ENCODE measurements around the gene SCAPER. TPM values are rescaled to one million over a fixed set of nuclear protein-coding genes. Genes with fewer than 3 reads are reported as not detected.
"Not testable (repeated sequence)": the region's sequence is repeated elsewhere in the genome, so short reads cannot be mapped to it uniquely, and the experiment has no call there.

SCAPER gene
- total RNA-seq, 6 donors from 2014 or later = 14.4 to 67.1 (median 27.6) TPM

DNA sequence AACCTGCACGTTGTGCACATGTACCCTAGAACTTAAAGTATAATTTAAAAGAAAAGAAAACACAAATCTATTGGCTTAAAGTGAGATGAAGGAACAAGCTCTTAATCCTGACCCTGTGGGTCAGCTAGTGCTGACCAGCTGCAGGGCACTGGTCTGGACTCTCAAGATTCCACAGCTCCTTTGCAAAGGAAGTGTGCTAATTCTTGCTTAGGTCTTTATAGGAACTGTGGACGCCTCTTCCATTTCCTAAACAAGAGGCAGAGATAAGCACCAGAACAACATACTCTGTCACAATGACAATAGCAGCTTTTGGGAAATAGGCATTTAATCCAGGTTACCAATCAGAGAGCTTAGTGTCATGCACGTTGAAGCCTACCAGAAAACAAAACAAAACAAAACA lies 402.5 kb downstream of the SCAPER start:
- H3K27ac ChIP-seq = no peak overlapping the region
- peaks cover 0 to 6% (median 0%) of the 10 kb centered on the region in 4 donors for H3K36me3 ChIP-seq
- DNase-seq (no peak), ATAC-seq (ENCODE audit: low FRiP score in 2 of 2) (no peak)
- no peaks in the 10 kb centered on the region for H3K27me3 ChIP-seq
- H3K4me3 ChIP-seq = no peak overlapping the region
- TF ChIP-seq EP300 (IDR thresholded peaks at IDR 0.05) (no peak), POLR2AphosphoS5 (IDR thresholded peaks at IDR 0.05) (no peak), POLR2A (IDR thresholded peaks at IDR 0.05) (no peak)
- TF ChIP-seq, protein P1, sequence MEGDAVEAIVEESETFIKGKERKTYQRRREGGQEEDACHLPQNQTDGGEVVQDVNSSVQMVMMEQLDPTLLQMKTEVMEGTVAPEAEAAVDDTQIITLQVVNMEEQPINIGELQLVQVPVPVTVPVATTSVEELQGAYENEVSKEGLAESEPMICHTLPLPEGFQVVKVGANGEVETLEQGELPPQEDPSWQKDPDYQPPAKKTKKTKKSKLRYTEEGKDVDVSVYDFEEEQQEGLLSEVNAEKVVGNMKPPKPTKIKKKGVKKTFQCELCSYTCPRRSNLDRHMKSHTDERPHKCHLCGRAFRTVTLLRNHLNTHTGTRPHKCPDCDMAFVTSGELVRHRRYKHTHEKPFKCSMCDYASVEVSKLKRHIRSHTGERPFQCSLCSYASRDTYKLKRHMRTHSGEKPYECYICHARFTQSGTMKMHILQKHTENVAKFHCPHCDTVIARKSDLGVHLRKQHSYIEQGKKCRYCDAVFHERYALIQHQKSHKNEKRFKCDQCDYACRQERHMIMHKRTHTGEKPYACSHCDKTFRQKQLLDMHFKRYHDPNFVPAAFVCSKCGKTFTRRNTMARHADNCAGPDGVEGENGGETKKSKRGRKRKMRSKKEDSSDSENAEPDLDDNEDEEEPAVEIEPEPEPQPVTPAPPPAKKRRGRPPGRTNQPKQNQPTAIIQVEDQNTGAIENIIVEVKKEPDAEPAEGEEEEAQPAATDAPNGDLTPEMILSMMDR (IDR thresholded peaks at IDR 0.05) = no peak
- H3K9me3 ChIP-seq = no peaks in the 10 kb centered on the region
- H3K4me1 ChIP-seq = peaks cover 0 to 8% (median 2%) of the 10 kb centered on the region in 4 donors
- WGBS, 2 donors = 63 to 70% methylated on average over 3 of the region's 3 CpGs

DNA sequence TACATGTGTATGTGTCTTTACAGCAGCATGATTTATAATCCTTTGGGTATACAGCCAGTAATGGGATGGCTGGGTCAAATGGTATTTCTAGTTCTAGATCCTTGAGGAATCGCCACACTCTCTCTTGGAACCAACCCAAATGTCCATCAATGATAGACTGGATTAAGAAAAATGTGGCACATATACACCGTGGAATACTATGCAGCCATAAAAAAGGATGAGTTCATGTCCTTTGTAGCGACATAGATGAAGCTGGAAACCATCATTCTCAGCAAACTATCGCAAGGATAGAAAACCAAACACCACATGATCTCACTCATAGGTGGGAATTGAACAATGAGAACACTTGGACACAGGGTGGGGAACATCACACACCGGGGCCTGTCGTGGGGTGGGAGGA lies 403.0 kb downstream of the SCAPER start:
- not testable (repeated sequence) for H3K4me3 ChIP-seq; ATAC-seq (ENCODE audit: low FRiP score in 2 of 2); H3K9me3 ChIP-seq; DNase-seq; H3K36me3 ChIP-seq; H3K27ac ChIP-seq; H3K27me3 ChIP-seq; H3K4me1 ChIP-seq
- WGBS, 2 donors = 92 to 93% methylated on average over 6 of the region's 6 CpGs

DNA sequence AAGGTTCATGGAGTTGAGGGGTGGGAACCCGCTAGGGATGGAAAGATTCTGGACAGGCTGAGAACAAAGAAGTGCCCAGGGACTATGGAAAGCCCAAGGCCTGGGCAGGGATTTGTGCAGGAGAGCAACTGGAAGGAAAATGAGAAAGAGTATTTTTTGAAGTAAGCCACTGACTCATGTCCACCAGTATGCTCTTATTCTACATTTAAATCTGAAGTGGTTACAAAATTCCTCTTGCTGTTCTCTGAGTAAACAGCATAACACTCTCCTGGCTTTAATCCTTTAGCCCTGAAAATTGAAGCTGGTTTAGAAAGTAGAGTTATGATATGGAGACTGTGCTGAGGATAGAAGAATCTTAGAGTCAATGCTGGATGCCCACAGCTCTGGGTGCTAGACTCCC lies 403.4 kb downstream of the SCAPER start:
- no peak overlapping the region for H3K27ac ChIP-seq
- H3K9me3 ChIP-seq = no peaks in the 10 kb centered on the region
- 90 to 98% methylated on average over 1 of the region's 1 CpG for WGBS, 2 donors
- ATAC-seq (ENCODE audit: low FRiP score in 2 of 2) (no peak), DNase-seq (no peak)
- peaks cover 0 to 8% (median 2%) of the 10 kb centered on the region in 4 donors for H3K4me1 ChIP-seq
- H3K4me3 ChIP-seq = no peak overlapping the region
- H3K27me3 ChIP-seq = no peaks in the 10 kb centered on the region
- peaks cover 0 to 6% (median 0%) of the 10 kb centered on the region in 4 donors for H3K36me3 ChIP-seq
- no peak for TF ChIP-seq POLR2AphosphoS5 (IDR thresholded peaks at IDR 0.05)
- no peak for TF ChIP-seq EP300 (IDR thresholded peaks at IDR 0.05)
- TF ChIP-seq, protein P1 (IDR thresholded peaks at IDR 0.05) = no peak

DNA sequence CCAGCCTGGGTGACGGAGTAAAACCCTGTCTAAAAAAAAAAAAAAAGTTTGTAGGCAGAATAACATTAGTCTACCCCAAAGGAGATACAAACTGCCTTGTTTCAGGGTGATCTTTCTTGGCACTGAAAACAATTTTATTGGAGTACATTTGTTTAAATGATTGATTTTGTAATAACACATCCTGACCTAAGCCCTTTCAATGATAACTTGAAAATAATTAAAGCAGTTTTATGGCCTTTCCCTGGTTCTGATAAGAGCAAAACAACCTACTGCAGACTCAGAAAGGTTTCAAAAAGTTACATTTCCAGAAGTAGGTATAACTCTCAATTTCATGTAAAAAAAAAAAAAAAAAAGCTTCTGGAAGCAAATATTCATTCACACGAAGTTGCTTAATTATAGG lies 404.1 kb downstream of the SCAPER start:
- DNase-seq = no peak
- Histone ChIP-seq H3K4me3 (no peak overlapping the region), H3K9me3 (no peaks in the 10 kb centered on the region), H3K27ac (no peak overlapping the region), H3K36me3 (peaks cover 0 to 6% (median 0%) of the 10 kb centered on the region in 4 donors), H3K27me3 (no peaks in the 10 kb centered on the region), H3K4me1 (peaks cover 0 to 8% (median 2%) of the 10 kb centered on the region in 4 donors)
- TF ChIP-seq EP300 (IDR thresholded peaks at IDR 0.05) (no peak), POLR2A (IDR thresholded peaks at IDR 0.05) (no peak), POLR2AphosphoS5 (IDR thresholded peaks at IDR 0.05) (no peak)
- TF ChIP-seq, protein P1 (IDR thresholded peaks at IDR 0.05) = no peak
- 73 to 86% methylated on average over 2 of the region's 2 CpGs for WGBS, 2 donors
- no peak for ATAC-seq (ENCODE audit: low FRiP score in 2 of 2)

DNA sequence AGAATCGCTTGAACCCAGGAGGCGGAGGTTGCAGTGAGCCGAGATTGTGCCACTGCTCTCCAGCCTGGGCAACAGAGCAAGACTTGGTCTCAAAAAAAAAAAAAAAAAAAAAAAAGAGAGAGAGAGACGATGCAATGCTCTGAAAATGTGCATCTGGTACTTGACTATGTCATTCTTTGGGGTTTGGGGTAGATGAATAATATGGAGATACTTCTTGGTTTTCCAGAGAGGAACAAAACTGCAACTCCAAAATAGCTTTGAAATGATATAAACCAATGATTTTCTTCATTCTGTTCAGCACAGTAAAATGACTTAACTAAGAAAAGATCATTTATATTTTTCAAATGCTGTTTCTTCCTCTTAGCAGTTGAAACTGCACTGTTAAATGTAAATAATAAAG lies 409.7 kb downstream of the SCAPER start:
- Histone ChIP-seq H3K36me3 (no peaks in the 10 kb centered on the region), H3K27me3 (no peaks in the 10 kb centered on the region), H3K4me3 (no peak overlapping the region), H3K9me3 (no peaks in the 10 kb centered on the region), H3K27ac (no peak overlapping the region), H3K4me1 (no peaks in the 10 kb centered on the region)
- TF ChIP-seq POLR2AphosphoS5 (IDR thresholded peaks at IDR 0.05) = no peak
- no peak for TF ChIP-seq EP300 (IDR thresholded peaks at IDR 0.05)
- no peak for TF ChIP-seq POLR2A (IDR thresholded peaks at IDR 0.05)
- TF ChIP-seq, protein P1 (IDR thresholded peaks at IDR 0.05) = no peak
- no peak for ATAC-seq (ENCODE audit: low FRiP score in 2 of 2)
- 91% methylated on average over 4 of the region's 4 CpGs for WGBS, 2 donors
- DNase-seq = no peak

Measured in upper lobe of left lung (tissue), 6 donors.